Measurements from ENCODE around the gene GPR161.

The GPR161 gene

DNA sequence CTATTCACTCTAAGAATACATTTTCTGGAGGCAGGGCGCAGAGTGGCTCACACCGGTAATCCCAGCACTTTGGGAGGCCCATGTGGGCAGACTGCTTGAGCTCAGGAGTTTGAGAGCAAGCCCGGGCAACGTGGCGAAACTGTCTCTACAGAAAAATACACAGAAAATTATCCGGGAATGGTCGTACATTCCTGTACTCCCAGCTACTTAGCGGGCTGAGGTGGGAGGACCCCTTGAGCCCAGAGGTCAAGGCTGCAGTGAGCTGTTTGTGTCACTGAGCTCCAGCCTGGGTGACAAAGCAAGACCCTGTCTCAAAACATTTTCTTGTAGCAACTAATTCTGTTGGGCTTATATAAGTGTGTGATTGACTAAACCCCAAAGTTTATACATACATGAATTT, 30.5 kb downstream of the GPR161 start:
- DNase-seq (ENCODE audit: low read depth in 2 of 2), result no peak

DNA sequence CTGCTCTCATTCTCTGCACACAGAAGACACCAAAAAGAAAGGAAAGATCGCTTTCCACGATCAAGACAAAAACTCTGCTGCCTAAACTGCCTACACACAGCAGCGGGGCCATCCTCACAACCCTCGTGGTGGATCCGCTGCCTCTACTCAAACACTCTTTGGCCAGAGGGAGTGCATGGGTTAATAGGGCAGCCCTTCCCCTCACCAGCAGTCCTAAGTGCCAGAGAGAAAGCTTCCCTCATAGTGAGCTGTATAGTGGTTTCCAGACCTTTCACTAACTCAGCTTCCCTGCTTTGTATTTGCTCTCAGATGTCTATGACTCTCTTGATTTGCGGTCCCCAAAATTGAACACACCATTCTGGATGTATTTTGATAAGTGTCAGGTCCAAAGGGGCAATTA, 30.9 kb downstream of the GPR161 start:
- no peak for DNase-seq (ENCODE audit: low read depth in 2 of 2)

DNA sequence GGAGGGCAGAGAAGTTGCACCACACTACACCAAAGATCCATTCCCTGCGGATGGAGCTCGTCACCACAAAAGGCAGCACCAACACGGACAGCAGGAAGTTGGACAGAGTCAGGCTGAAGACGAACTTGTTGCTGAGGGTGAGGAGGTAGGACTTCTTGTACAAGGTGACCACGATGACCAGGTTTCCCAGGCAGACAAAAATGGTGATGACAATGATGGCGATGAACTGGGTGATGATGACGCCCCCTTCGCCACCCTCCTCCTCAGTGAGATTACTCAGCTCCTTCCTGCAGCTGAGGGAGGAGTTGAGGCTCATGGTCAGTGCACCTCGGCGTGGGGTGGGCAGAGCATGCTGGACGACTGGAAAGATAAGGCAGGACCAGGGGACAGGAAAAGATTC, 32.2 kb downstream of the GPR161 start:
- no peak for DNase-seq (ENCODE audit: low read depth in 2 of 2)

DNA sequence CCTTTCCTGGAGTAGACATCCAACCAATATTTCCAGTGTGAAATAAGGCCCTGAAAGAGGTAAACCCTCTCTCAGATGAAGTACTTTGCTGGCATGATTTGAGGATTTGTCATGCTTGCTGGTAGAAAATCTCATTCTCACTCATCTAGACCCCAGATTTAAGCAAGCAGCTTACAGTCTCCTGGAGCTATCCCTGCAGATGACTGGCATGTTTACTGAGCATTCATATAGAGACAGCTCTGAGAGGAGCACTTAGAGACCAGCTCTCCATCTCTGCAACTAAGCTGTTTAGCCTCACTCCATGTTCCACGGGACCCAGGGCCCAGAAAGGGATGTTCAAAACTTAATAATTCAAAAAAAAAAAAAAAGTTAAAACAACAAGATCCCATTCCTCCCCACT, 34.2 kb downstream of the GPR161 start:
- DNase-seq (ENCODE audit: low read depth in 2 of 2), result no peak

DNA sequence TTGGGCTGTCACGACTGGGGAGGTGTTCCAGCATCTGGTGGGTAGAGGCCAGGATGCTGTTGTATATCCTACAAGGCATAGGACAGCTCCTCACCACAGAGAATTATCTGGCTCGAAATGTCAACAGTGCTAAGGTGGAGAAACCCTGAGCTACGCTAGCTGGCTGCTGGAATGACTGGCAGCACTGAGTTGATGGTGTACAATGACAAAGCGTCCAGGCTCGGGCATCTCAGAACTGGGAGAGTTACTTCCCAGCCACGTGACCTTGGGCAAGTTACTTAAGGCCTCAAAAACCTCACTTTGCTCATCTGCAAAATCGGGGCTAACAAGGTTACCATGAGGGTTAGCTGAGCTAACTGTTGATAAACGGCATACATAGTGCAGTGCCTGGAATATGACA, 35.4 kb downstream of the GPR161 start:
- no peak for DNase-seq (ENCODE audit: low read depth in 2 of 2)

DNA sequence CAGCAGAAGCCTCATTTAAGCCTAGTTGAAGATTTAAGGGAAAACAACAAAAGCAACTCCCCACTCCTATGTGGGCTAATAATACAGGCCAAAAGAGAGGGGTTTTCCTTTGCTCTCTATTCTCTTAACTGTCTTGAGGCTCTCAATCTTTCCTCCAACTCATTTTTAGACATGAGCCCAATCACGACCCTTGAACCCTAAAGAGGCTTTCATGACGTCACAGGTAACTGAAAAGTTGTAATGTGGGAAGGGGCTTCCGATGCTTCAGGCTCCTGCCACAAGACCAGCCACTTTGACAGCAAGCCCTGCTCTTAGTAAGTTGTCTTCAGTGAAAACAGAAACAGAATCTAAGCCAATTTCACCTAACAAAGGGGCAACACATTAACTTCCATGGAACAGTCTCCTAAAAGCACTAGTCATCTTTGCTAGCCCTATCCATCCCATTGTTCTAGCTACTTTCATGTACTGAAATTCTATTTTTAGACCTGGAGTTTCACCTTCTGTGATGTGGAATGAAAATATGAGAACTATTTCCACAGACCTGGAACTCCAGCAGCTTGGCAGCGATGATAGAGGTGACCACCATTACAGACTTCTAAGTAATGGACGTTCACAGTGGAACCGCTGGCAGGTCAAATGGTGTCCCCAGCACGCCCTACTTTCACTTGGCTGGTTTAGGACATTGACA, 36.3 kb downstream of the GPR161 start:
- DNase-seq (ENCODE audit: low read depth in 2 of 2), result no peak

DNA sequence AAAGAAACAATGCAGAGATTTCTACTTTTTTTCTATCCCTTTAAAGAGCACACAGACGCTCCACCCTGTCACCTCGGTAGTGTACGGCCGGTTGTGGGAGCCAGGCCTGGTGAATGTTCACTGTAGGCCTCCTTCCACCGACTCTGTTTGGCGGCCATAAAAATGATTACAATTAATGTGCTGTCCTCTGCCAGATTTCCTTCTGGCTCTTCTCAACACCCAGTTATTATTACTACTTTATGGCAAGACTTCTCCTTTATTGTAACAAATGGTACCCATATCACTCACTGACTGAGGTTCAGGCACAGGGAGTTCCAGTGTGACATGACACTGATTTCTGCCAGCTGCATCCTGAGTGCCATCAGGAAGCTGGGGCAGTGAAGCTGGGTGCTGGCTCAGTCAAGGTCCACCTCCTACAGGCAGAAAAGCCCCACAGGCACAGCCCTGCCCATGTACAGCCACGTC, 37.4 kb downstream of the GPR161 start:
- no peak for DNase-seq (ENCODE audit: low read depth in 2 of 2)

DNA sequence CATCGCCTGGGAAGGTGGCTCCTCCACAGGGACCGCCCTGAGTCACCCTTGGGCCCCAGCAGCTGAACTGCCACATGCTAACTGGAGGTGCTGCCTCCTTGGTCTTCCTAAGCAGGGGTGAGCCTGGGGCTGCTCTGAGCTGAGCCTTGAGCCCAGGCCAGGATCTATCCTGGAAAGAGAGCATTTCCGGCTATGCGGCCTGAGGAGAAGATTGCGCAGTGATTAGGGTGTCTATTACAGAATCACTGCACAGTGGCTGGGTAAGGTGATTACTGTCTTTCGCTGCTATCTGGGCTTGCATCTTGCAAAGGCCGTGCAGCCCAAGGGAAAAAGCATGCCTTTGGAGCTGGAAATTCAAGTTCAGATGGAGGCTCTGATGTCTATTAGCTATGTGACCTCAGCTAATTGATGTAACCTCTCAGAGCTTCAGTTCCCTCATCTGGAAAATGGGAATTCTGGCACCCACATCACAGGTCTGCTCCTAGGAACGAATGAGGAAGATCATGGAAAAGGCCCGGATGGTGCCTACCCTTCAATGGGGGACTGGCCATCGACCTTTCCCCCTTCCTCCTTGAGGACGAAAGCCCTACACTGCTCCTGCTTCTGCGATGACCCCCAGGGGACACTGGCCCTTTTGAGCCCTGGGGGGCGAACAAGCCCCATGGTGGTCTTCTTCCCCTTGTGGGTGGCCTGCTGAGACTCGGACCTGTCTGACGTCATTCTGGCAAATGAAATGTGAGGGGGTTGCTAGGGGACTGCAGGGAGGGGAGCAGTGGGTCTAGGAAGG, 38.0 kb downstream of the GPR161 start:
- DNase-seq (ENCODE audit: low read depth in 2 of 2), result no peak

DNA sequence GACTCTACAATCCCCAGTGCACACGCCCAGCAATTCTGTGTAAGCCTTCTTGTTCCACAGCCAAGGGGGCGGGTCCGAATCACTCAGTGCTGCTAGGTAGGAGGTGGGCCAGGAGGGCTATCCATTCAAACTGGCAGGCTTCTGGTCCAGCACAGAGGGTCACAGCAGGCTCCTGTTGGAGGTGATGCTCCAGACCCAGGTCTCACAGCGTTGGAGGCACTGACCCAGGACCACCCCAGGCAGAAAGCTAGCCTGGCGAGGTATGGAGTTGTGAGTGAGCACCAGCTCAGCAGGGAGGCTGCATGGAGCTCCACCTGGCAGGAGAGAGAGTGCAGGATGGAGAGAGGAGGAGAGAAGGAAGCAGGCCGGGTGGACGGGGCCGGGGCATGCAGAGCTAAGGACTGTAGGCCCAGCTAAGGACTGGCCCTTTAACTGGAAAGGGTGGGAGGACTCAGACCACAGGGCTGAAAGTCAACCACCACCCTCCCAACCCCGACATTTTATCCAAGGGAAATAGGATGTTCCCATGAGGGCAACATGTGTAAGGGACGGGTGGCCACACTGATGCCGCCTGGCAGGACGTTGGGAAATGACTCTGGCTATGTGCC, 38.7 kb downstream of the GPR161 start:
- no peak for DNase-seq (ENCODE audit: low read depth in 2 of 2)

DNA sequence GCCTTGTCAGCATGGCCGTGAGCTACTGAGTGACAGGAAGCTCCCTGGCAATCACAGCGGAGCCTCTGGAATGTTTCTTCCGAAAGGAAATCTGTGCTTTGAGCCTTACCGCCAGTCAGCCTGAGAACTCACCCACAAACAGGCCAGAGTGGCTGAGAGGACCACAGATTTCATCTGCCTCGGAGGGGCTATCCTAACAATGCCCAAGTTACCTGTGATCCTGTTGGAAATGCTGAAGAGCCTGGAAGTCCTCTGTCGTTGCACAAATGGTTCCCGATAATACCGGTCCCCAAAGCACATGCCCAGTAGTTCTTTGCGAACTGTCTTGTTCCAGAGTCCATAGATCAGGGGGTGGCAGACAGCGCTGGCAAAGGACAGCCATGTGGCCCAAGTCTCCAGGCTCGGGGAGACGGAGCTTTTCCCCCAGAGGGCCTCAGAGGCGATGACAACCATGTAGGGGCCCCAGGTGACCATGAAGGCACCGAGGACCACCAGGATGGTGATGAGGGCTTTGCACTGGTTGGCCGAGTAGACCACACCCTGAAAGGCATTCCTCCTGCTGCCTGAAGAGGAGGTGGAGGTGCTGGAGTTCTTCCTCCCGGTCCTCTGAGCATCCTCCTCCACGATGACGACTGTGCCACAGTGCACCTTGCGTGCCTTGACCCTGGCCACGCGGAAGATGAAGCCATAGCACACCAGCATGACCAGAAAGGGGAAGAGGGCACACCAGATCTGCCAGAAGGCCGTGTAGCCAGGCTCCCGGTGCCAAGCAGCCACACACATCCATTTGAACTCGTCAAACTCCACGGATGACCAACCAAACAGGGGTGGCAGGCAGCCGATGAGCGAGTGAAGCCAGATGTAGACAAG, 40.2 kb downstream of the GPR161 start:
- DNase-seq (ENCODE audit: low read depth in 2 of 2), result no peak

DNA sequence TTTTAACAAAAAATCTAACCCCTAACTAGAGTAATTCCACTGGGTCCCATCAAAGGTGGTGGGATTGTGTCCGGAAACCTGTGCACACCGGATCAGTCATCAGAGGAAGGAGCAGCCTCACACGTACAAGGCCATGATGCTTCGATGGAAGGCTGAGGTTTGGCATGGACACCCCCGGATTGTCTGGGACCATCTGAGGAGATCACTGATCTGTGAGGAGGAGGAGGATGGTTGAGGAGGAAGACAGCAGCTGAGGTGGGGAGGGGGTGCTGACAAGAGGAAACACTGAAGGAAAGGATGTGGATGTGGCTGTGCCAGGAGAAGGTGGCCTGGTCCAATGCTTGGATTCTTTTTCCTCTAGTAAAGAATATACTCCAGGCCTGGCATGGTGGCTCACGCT, 41.3 kb downstream of the GPR161 start:
- DNase-seq (ENCODE audit: low read depth in 2 of 2), result no peak

DNA sequence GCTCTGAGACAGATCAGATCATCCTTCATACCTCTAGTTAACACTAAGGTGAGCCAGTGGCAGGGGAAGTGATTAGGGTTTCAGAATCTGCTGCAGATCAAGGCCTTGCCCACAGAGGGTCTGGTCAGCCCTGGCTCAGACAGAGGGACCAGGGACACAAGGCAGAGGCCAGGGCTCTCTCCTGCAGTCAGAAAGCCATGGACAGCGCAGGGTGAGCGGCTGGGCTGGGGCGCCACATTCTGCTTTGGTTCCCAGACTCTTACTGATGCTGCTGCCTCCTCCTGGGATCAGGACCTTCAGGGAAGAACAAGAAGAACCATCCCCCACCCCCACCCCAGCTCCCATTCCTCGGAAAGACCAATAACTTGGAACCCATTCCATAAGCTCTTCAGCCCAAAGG, 43.1 kb downstream of the GPR161 start:
- no peak for DNase-seq (ENCODE audit: low read depth in 2 of 2)

DNA sequence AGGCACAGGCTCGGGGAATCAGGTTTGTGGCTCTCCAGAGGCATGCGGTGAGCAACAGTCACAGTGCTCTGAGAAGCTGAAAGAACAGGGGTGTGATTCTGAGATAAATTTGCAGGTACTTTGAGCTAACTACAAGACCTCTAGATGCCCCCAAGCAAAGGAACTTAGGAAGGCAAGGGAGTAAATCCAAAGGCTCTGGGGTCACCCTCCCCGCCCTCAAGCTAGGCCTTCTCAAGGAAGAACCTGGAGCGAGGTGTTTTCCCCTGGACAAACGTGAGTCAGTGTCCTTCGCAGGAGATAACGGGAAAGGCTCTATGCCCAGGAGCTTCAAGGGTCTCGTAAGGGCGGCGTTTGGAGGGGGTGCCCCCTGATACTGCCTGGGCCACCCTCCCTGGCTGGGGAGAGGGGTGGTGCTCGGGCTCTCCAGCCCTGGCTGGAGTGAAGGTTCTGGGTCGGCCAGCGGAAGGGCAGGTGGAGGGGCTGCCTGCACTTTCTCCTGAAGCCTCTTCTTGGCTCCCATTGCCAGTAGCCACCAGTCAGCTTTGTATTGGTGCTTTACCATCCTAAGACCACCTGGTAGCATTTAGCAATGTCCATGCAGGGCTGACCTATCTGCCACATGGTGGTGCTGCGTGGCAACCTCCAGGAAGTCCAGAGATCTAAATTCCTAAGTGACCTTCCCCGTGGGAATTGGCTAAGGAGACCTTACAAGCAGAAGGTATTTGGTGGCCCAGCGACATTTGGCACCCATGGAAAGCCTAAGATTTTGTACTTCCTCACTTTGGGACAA, 44.0 kb downstream of the GPR161 start:
- no peak for DNase-seq (ENCODE audit: low read depth in 2 of 2)

DNA sequence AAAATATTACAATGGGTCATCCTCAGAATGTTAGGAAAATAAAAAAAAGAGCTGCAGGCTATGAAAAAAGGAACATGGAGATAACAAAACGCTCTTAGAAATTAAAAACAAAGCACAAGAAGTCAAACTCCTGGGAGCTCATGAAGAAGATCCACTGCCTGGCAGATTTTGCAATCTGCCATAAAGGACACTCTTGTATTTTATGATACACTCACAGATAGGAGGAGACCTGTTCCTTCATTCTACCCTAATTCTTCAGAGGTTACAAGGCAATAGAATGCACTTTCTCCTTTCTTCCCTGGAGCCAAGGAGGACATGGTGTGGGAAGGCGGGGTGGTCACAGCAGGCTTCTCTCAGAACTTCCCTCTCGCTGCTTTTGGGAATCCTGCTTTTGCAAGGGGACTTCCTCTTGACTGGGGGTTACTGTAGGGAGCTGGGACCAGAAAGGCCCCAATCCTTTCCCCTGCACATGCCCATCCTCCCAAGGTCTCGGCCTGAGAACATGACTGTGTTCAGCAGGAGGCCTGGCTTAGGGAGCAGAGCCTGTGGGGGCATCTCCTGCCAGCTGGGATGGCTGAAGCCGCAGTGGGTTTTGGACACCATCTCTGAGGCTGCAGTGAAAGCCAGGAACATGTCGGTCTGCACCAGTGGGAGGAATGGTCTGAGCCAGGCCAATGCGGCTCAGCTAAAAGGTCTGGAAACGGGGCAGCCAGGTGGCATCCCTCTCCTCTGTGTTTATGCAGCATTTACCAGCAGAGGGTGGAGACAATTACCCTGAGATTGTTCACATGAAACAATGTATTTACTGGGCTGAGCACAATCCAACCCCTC, 44.8 kb downstream of the GPR161 start:
- no peak for DNase-seq (ENCODE audit: low read depth in 2 of 2)

DNA sequence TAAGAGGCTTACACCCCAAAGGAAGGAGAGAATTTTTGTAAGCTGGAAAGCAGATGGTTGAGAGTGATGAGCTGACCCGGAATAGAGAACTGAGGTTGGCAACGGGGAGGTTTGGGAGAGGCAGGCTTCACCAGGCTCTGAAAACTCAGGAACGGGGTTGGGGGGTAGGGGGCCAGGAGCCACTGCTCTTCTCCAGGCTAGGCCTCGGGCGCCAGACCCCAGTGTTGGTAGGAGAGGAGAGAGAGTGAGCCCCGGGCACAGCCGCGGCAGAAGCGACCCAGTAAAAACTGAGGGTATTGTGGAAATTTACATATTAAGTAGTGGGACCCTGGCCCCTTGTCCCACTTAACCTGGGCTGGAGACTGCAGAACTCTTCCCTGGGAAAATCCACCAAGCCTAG, 45.7 kb downstream of the GPR161 start:
- no peak for DNase-seq (ENCODE audit: low read depth in 2 of 2)

DNA sequence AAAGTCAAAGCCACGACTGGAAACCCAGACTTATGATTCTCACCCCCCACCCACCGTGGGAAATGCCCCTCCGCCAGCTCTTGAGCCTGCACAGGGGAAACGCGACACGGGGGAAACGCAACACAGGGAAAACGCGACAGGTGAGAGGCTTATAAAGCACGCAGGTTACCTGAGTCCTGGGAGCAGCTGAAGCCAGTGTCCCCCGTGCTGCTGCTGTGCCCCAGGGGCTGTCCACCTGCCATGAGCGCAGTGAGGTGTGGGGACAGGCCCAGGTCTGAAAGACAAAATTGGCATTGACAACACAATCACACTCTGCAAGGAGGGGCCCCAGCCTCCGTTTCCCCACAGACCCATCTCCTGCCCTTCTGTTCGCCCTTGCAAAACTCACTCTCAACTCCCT, 46.3 kb downstream of the GPR161 start:
- DNase-seq (ENCODE audit: low read depth in 2 of 2), result no peak

DNA sequence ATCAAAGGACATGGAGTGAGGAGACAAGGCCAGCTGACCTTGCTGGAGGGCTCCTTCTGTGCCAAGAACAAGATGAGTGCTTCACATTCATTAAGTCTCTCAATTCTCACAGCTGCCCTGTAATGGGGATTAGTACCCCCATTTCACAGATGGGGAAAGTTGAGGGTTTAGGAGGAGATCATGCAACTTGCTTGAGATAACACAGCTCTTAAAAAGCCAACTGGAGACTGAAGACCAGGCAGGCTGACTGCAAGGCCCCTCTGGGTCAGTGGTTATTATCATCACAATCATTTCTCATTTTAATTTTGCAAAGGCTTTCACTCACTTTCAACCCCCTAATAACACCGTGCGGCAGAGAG, 46.8 kb downstream of the GPR161 start:
- DNase-seq (ENCODE audit: low read depth in 2 of 2), result no peak

DNA sequence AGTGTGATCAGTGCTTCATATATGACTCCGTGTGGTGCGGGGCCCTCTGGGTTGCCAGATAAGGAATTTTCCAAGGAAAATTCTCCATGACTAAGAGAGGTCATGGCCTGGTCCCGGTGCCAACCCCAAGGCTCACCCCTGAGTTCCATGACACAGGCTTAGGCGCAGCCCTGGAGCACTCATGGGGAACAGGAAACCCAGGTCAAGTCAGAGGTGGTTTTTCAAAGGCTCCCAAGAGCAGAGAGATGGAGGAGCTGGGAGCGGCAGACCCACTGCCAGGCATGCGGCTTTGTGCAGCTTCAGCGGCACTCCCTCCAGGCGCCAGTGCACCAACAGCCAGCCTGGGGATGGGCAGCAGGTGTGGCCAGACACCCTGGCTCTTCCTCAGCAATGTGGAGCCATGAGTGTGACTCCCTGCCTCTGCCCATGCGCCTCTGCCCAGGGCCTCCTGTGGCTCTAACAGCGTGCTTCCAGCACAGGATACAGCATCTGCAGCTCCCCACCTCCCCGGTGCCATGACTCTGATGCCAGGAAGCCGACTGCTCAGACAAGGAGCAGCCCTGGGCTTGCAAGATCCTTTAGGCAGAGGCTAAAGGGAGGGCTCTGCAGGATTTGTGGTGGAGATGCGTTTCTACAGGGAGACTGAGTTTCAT, 47.3 kb downstream of the GPR161 start:
- DNase-seq (ENCODE audit: low read depth in 2 of 2), result no peak

DNA sequence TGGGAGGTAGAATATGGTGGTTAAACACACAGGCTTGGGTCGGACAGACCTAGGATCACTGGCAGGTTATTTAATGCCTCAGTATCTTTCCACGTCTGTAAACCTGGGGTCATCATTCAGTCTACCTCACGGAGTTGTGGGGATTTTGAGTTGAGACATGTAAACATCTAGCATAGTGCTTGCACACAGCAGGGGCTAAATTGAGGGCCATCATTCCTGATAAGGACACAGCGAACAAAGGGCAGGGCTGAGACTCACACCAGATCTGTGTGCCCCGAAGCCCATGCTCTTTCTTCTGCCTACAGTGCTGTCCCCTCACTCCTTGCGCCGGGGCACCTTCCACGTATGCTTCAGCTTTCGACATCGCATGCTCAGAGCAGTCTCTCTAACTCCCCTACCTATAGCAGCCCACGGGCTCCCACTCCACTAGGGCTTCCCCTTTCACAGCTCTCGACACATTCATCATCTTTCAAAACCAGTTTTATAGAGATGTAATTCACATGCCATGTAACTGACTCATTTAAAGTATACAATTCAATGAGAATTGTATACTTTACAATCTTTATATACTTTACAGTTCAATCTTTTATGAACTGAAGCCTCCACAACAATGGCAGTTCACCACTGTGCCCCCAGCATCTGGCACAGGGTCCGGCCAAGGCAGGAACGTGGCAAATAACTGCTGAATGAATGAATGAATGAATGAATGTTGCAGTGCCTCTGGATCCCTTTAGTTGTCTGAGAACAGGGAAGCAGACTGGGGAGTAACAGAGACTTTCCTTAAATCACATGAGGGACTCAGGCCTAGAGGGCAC, 48.0 kb downstream of the GPR161 start:
- no peak for DNase-seq (ENCODE audit: low read depth in 2 of 2)
